ENCODE results near the gene TTLL1.
"Not testable (repeated sequence)": the region's sequence is repeated elsewhere in the genome, so short reads cannot be mapped to it uniquely, and the experiment has no call there.

GRCh38 chr22:43104056-43104625 is 14.9 kb upstream of the TTLL1 start:
- TF ChIP-seq, protein P1, sequence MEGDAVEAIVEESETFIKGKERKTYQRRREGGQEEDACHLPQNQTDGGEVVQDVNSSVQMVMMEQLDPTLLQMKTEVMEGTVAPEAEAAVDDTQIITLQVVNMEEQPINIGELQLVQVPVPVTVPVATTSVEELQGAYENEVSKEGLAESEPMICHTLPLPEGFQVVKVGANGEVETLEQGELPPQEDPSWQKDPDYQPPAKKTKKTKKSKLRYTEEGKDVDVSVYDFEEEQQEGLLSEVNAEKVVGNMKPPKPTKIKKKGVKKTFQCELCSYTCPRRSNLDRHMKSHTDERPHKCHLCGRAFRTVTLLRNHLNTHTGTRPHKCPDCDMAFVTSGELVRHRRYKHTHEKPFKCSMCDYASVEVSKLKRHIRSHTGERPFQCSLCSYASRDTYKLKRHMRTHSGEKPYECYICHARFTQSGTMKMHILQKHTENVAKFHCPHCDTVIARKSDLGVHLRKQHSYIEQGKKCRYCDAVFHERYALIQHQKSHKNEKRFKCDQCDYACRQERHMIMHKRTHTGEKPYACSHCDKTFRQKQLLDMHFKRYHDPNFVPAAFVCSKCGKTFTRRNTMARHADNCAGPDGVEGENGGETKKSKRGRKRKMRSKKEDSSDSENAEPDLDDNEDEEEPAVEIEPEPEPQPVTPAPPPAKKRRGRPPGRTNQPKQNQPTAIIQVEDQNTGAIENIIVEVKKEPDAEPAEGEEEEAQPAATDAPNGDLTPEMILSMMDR (IDR thresholded peaks at IDR 0.05): not testable (repeated sequence)
- TF ChIP-seq POLR2A (IDR thresholded peaks at IDR 0.05): not testable (repeated sequence)

Measured in Peyer's patch (tissue), 4 donors.